Fibroblast of skin of left biceps (primary cell): Measurements from ENCODE around the gene P3H3.
"Not testable (repeated sequence)": the region's sequence is repeated elsewhere in the genome, so short reads cannot be mapped to it uniquely, and the experiment has no call there.

ENCODE experiments used
- DNase-seq, 2 experiments: peaks; one replicate each; pipeline ENCODE4 v3.0.0-alpha.2; 2013; ENCODE audit warnings: low read depth in 2 of 2

The P3H3 gene

GRCh38 chr12:6866163-6866919 lies 38.1 kb downstream of the P3H3 start:
- DNase-seq: no peak

- DNase-seq: no peak
Observed at GRCh38 chr12:6866920-6867412, 38.8 kb downstream of the P3H3 start.

- DNase-seq: peak in 1 of 2 experiments; percentile 50
Observed at GRCh38 chr12:6867413-6868210, 39.4 kb downstream of the P3H3 start, which contains the start of gene TPI1. TSS of gene TPI1 (plus strand) at chr12:6867531. CDS start at chr12:6867567, 36 bp downstream.

- DNase-seq: no peak
Observed at GRCh38 chr12:6868211-6869048, 40.2 kb downstream of the P3H3 start.

- DNase-seq: no peak
Observed at GRCh38 chr12:6869049-6870021, 41.1 kb downstream of the P3H3 start.

- not testable (repeated sequence) for DNase-seq
Observed at GRCh38 chr12:6870304-6870703, 42.1 kb downstream of the P3H3 start.

- DNase-seq: no peak
Observed at GRCh38 chr12:6871052-6871957, 43.1 kb downstream of the P3H3 start.

- DNase-seq: peak in 1 of 2 experiments; percentile 38
Observed at GRCh38 chr12:6872073-6873048, 44.2 kb downstream of the P3H3 start.

- peak; percentile 70 to 76 for DNase-seq
Observed at GRCh38 chr12:6873094-6874014, 45.1 kb downstream of the P3H3 start, which contains the start of gene SPSB2. TSS of gene SPSB2 (minus strand) at chr12:6873303. CDS start at chr12:6872901, 402 bp downstream.

GRCh38 chr12:6874015-6874368 lies 45.8 kb downstream of the P3H3 start:
- DNase-seq: not testable (repeated sequence)

GRCh38 chr12:6879824-6880223 lies 51.6 kb downstream of the P3H3 start:
- DNase-seq: not testable (repeated sequence)

GRCh38 chr12:6883252-6883651 lies 55.0 kb downstream of the P3H3 start:
- no peak for DNase-seq

GRCh38 chr12:6883683-6884082 lies 55.5 kb downstream of the P3H3 start:
- no peak for DNase-seq

GRCh38 chr12:6884539-6884938 lies 56.3 kb downstream of the P3H3 start:
- DNase-seq: no peak

GRCh38 chr12:6886206-6886999 lies 58.2 kb downstream of the P3H3 start:
- not testable (repeated sequence) for DNase-seq

GRCh38 chr12:6887460-6887859 lies 59.3 kb downstream of the P3H3 start:
- DNase-seq: no peak
